Tibial nerve (tissue), 4 donors: Measurements from ENCODE around the gene TMEM38B. TPM values are rescaled to one million over a fixed set of nuclear protein-coding genes. Genes with fewer than 3 reads are reported as not detected.

Experiments
- DNase-seq, 2 donors: peaks; one replicate each; pipeline ENCODE4 v3.0.0-alpha.2; 2019; ENCODE audit warnings: low spot score in 2 of 2
- H3K27ac ChIP-seq, 4 donors: fragments of 200-600 bp; sonication (generic) in 3 of 4; one replicate each; pipeline ENCODE4 v1.5.1; 2017 to 2019; ENCODE audit warnings: mild to moderate bottlenecking in 1 of 4
- H3K27me3 ChIP-seq, 2 donors: fragments of 200-600 bp; sonication (generic) in 1 of 2; one replicate each; pipeline versions ENCODE4 v1.5.1 to v1.6.0; 2017 to 2019
- H3K36me3 ChIP-seq, 3 donors: fragments of 200-600 bp; sonication (generic); one replicate each; pipeline ENCODE4 v1.5.1; 2018 to 2019
- H3K4me1 ChIP-seq, 4 donors: fragments of 200-600 bp; sonication (generic) in 3 of 4; one replicate each; pipeline ENCODE4 v1.5.1; 2017 to 2019
- H3K4me3 ChIP-seq, 4 donors: fragments of 200-600 bp; sonication (generic) in 3 of 4; one replicate each; pipeline ENCODE4 v1.5.1; 2017 to 2019; ENCODE audit warnings: mild to moderate bottlenecking in 1 of 4, moderate library complexity in 1 of 4
- H3K9me3 ChIP-seq, 4 donors: fragments of 200-600 bp; sonication (generic) in 3 of 4; one replicate each; pipeline ENCODE4 v1.5.1; 2017 to 2019
- EP300 ChIP-seq, 2 donors: sonication (generic); formaldehyde crosslinking; IDR thresholded peaks; one replicate each; pipeline ENCODE4 v1.6.1; 2017; ENCODE audit warnings: antibody characterized with exemption in 2 of 2, mild to moderate bottlenecking in 1 of 2
- POLR2A ChIP-seq, 2 donors: fragments of 450-650 bp; IDR thresholded peaks; one replicate each; pipeline ENCODE4 v1.6.1; 2017; ENCODE audit warnings: antibody characterized with exemption in 2 of 2, mild to moderate bottlenecking in 2 of 2, moderate library complexity in 2 of 2
- WGBS, 2 donors: methylation state at CpG; one replicate each; pipeline ENCODE4 v1.1.5; 2018; 5-methylcytosine and 5-hydroxymethylcytosine counted together
- total RNA-seq, 4 donors: library from RNA; depleted of rRNA; stranded (reverse); fragments of >200 nt; gene quantifications; one replicate each; pipeline ENCODE4 v1.1.0, GENCODE V29; 2016
- TF ChIP-seq, protein P1 (sequence below), 5 experiments: fragments of 200-600 bp in 3 of 5; fragments of 450-650 bp in 2 of 5; sonication (generic) in 3 of 5; IDR thresholded peaks; one replicate each; pipeline ENCODE4 v1.5.1; 2016 to 2019; ENCODE audit warnings: antibody characterized with exemption in 5 of 5, mild to moderate bottlenecking in 3 of 5, moderate library complexity in 2 of 5

Gene TMEM38B
- total RNA-seq, 4 donors from 2014 or later = 6.8 to 27.0 (median 10.9) TPM

DNA sequence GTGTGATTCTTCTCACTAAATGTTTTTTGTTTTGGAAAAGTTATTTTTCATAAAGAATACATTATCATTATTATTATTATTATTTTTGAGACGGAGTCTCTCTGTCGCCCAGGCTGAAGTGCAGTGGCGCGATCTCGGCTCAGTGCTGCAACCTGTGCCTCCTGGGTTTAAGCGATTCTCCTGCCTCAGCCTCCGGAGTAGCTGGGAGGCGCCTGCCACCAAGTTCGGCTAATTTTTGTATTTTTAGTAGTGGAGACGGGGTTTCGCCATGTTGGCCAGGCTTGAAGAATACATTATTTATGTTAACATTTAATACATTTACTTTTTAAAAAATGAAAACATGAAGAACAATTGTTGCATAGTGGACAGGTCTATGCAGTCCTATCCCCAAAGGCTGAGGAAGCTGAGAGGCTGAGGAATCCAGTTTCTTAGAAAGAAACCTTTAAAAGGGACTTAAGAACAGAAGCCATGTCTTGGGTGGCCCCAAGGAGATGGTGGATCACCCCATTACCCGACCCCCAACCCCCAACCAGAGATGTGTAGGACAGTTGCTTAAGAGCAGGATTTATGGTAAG lies 2.0 kb downstream of the TMEM38B start:
- Histone ChIP-seq H3K27me3 (peaks cover 0 to 17% of the 10 kb centered on the region in 2 donors), H3K9me3 (no peaks in the 10 kb centered on the region), H3K27ac (no peak overlapping the region), H3K4me3 (no peak overlapping the region), H3K36me3 (no peaks in the 10 kb centered on the region), H3K4me1 (peaks cover 0 to 20% (median 4%) of the 10 kb centered on the region in 4 donors)
- no peak for DNase-seq
- no peak for TF ChIP-seq POLR2A (IDR thresholded peaks at IDR 0.05)
- no peak for TF ChIP-seq EP300 (IDR thresholded peaks at IDR 0.05)
- TF ChIP-seq, protein P1, sequence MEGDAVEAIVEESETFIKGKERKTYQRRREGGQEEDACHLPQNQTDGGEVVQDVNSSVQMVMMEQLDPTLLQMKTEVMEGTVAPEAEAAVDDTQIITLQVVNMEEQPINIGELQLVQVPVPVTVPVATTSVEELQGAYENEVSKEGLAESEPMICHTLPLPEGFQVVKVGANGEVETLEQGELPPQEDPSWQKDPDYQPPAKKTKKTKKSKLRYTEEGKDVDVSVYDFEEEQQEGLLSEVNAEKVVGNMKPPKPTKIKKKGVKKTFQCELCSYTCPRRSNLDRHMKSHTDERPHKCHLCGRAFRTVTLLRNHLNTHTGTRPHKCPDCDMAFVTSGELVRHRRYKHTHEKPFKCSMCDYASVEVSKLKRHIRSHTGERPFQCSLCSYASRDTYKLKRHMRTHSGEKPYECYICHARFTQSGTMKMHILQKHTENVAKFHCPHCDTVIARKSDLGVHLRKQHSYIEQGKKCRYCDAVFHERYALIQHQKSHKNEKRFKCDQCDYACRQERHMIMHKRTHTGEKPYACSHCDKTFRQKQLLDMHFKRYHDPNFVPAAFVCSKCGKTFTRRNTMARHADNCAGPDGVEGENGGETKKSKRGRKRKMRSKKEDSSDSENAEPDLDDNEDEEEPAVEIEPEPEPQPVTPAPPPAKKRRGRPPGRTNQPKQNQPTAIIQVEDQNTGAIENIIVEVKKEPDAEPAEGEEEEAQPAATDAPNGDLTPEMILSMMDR (IDR thresholded peaks at IDR 0.05) = no peak
- WGBS, 2 donors = 95 to 96% methylated on average over 12 of the region's 12 CpGs

DNA sequence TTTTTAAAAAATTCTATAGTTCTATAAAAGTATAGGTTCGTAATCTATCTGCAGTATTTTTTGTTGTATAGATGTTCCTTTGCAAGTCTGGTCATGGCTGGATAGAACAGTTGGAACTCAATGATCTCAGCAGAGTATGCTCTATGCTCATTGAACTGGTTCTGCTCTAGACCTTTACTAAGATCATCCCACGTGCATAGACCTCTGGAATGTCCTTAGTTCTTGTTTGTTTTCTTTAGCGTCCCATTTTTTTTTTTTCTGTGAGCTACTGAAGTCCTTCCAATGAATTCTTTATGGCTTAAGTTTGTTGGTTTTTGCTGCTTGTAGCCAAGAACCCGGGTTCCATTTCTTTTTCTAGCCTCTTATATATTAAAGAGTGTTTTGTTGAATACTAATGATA lies 3.5 kb downstream of the TMEM38B start:
- Histone ChIP-seq H3K36me3 (no peaks in the 10 kb centered on the region), H3K4me1 (peaks cover 0 to 20% (median 4%) of the 10 kb centered on the region in 4 donors), H3K9me3 (no peaks in the 10 kb centered on the region), H3K27me3 (peaks cover 0 to 7% of the 10 kb centered on the region in 2 donors), H3K27ac (no peak overlapping the region), H3K4me3 (no peak overlapping the region)
- DNase-seq = no peak
- TF ChIP-seq EP300 (IDR thresholded peaks at IDR 0.05) (no peak), POLR2A (IDR thresholded peaks at IDR 0.05) (no peak)
- TF ChIP-seq, protein P1 (IDR thresholded peaks at IDR 0.05) = no peak
- WGBS, 2 donors = 59 to 67% methylated on average over 4 of the region's 4 CpGs

DNA sequence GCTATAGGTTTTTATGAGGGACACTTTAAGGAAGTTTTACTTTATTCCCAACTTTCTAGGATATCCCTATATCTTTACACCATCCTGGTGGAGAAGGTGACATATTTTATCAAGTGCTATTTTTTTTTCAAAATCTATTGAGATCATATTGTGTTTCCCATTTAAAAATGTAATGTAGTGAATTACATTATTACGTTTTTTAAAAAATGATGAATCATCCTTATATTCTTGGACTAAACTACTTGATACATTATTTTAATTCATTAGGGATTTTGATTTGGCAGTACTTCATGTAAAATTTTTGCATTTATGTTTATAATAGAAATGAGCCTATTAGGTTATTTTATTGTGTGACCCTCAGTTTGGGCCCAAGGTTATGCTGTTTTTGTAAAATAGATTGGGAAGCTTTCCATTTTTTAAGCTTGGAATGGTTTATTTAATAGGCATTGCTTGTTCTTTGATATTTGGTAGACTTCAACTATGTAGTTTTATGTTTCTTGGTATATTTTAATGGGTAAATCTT lies 4.1 kb downstream of the TMEM38B start:
- H3K27me3 ChIP-seq = peaks cover 0 to 5% of the 10 kb centered on the region in 2 donors
- no peaks in the 10 kb centered on the region for H3K36me3 ChIP-seq
- H3K9me3 ChIP-seq = no peaks in the 10 kb centered on the region
- H3K4me3 ChIP-seq = no peak overlapping the region
- DNase-seq = no peak
- peaks cover 0 to 17% (median 4%) of the 10 kb centered on the region in 4 donors for H3K4me1 ChIP-seq
- no peak overlapping the region for H3K27ac ChIP-seq
- TF ChIP-seq, protein P1 (IDR thresholded peaks at IDR 0.05) = no peak
- TF ChIP-seq POLR2A (IDR thresholded peaks at IDR 0.05) (no peak), EP300 (IDR thresholded peaks at IDR 0.05) (no peak)
- WGBS, 2 donors = 84 to 85% methylated on average over 1 of the region's 1 CpG

DNA sequence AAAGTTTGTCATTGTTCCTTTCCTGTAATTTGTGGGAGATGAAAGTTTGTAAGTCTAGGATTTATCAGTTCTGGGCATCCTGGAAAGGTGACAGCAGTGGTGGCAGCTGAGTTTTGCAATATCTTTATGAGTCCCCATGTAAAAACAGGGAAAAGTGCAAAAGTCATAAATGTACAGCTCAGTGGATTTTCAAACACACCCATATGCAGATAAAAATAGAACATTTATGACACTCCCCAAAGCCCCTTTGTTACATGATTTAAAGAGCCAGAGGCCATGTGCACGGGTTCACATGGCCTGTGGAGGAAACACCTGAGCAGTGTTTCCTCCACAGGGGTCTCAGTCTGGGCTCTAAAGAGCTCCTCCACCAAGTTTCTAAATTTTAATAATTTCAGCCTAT lies 6.3 kb downstream of the TMEM38B start:
- TF ChIP-seq POLR2A (IDR thresholded peaks at IDR 0.05) = no peak
- no peak for TF ChIP-seq EP300 (IDR thresholded peaks at IDR 0.05)
- TF ChIP-seq, protein P1 (IDR thresholded peaks at IDR 0.05) = no peak
- peaks cover 0 to 3% (median 1%) of the 10 kb centered on the region in 4 donors for H3K4me1 ChIP-seq
- 61 to 68% methylated on average over 1 of the region's 1 CpG for WGBS, 2 donors
- H3K4me3 ChIP-seq = no peak overlapping the region
- no peaks in the 10 kb centered on the region for H3K27me3 ChIP-seq
- H3K9me3 ChIP-seq = no peaks in the 10 kb centered on the region
- no peak for DNase-seq
- H3K27ac ChIP-seq = no peak overlapping the region
- no peaks in the 10 kb centered on the region for H3K36me3 ChIP-seq

DNA sequence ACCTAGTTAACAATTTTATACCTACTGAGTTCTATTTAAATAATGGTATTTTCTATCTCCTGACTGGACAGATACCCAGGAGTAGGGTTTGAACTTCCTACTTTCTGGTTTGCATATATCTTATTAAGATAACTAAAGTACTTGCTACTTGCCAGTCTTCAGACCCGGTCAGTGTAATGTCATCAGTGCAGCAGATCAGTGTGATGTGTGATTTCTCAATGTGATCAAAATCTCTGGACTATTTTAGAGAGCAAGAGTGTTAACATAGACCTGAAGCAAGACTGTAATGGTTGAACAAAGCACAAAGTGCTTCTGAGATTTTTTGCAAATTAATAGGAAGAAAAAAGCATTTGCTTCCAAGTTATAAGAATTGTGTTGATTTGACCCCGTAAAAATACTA lies 6.8 kb downstream of the TMEM38B start:
- H3K4me1 ChIP-seq = no peaks in the 10 kb centered on the region
- H3K4me3 ChIP-seq = no peak overlapping the region
- H3K27ac ChIP-seq = no peak overlapping the region
- 82 to 83% methylated on average over 2 of the region's 2 CpGs for WGBS, 2 donors
- DNase-seq = no peak
- no peaks in the 10 kb centered on the region for H3K36me3 ChIP-seq
- no peaks in the 10 kb centered on the region for H3K9me3 ChIP-seq
- no peaks in the 10 kb centered on the region for H3K27me3 ChIP-seq
- TF ChIP-seq, protein P1 (IDR thresholded peaks at IDR 0.05) = no peak
- TF ChIP-seq POLR2A (IDR thresholded peaks at IDR 0.05) (no peak), EP300 (IDR thresholded peaks at IDR 0.05) (no peak)
